Neuronal stem cell (in vitro differentiated cells): Measurements from ENCODE around the gene ATAD3B.
"Not testable (repeated sequence)": the region's sequence is repeated elsewhere in the genome, so short reads cannot be mapped to it uniquely, and the experiment has no call there.

Experiments used
- DNase-seq: peaks from one replicate; pipeline ENCODE4 v3.0.0-alpha.2; 2013; ENCODE audit warnings: low spot score
- H2AFZ ChIP-seq: one replicate; pipeline ENCODE4 v1.6.1; 2013; ENCODE audit warnings: mild to moderate bottlenecking, low read length, inconsistent platforms
- H2AK5ac ChIP-seq: 2 replicates; pipeline ENCODE4 v1.6.1; 2013; ENCODE audit warnings: low read depth, mild to moderate bottlenecking, inconsistent platforms, low read length, moderate library complexity, mixed read lengths
- H2BK120ac ChIP-seq: 2 replicates; pipeline ENCODE4 v1.6.1; 2013; ENCODE audit warnings: low read depth, mild to moderate bottlenecking, inconsistent platforms, low read length, moderate library complexity, mixed read lengths
- H2BK12ac ChIP-seq: one replicate; pipeline ENCODE4 v1.6.1; 2013; ENCODE audit warnings: low read length, inconsistent platforms
- H2BK15ac ChIP-seq: 2 replicates; pipeline ENCODE4 v1.6.1; 2013; ENCODE audit warnings: mild to moderate bottlenecking, low read length, inconsistent platforms, mixed read lengths
- H2BK5ac ChIP-seq: one replicate; pipeline ENCODE4 v1.6.1; 2013; ENCODE audit warnings: inconsistent platforms, mild to moderate bottlenecking, low read length, moderate library complexity
- H3K14ac ChIP-seq: one replicate; pipeline ENCODE4 v1.6.1; 2013; ENCODE audit warnings: low read length, inconsistent platforms
- H3K18ac ChIP-seq: 2 replicates; pipeline ENCODE4 v1.6.1; 2013; ENCODE audit warnings: low read length, inconsistent platforms
- H3K23ac ChIP-seq: 2 replicates; pipeline ENCODE4 v1.6.1; 2013; ENCODE audit warnings: low read depth, mild to moderate bottlenecking, mixed read lengths, low read length, inconsistent platforms; ENCODE audit not compliant: poor library complexity
- H3K27ac ChIP-seq: replicated peaks from 3 replicates; pipeline ENCODE4 v1.5.1; 2013; ENCODE audit warnings: low read length, inconsistent platforms
- H3K27me3 ChIP-seq, 3 experiments: 2 replicates each; pipeline ENCODE4 v1.6.1; 2013; ENCODE audit warnings: low read length in 3 of 3, mild to moderate bottlenecking in 2 of 3, inconsistent platforms in 1 of 3, low read depth in 1 of 3, mixed read lengths in 1 of 3, moderate library complexity in 1 of 3; ENCODE audit not compliant: control insufficient read depth in 3 of 3, insufficient read depth in 3 of 3
- H3K36me3 ChIP-seq, 2 donors: replicated peaks in 1 of 2; 2 replicates each; pipeline ENCODE4 v1.6.1; 2013; ENCODE audit warnings: low read length in 2 of 2; ENCODE audit not compliant: control insufficient read depth in 2 of 2, insufficient read depth in 2 of 2
- H3K4ac ChIP-seq: 2 replicates; pipeline ENCODE4 v1.6.1; 2013; ENCODE audit warnings: inconsistent platforms, mild to moderate bottlenecking, low read length, moderate library complexity
- H3K4me1 ChIP-seq, 2 donors: 1 replicate in 1 of 2; 2 replicates in 1 of 2; pipeline ENCODE4 v1.6.1; 2013; ENCODE audit warnings: low read length in 2 of 2, low read depth in 1 of 2; ENCODE audit not compliant: control insufficient read depth in 2 of 2, insufficient read depth in 1 of 2
- H3K4me2 ChIP-seq: one replicate; pipeline ENCODE4 v1.6.1; 2013; ENCODE audit warnings: mild to moderate bottlenecking, low read length, inconsistent platforms; ENCODE audit not compliant: insufficient read depth, poor library complexity, severe bottlenecking
- H3K4me3 ChIP-seq, 2 donors: 2 replicates each; pipeline ENCODE4 v1.5.1; 2013; ENCODE audit warnings: low read length in 2 of 2, mild to moderate bottlenecking in 2 of 2, inconsistent platforms in 1 of 2, moderate library complexity in 1 of 2
- H3K79me1 ChIP-seq: one replicate; pipeline ENCODE4 v1.6.1; 2013; ENCODE audit warnings: low read depth, mild to moderate bottlenecking, inconsistent platforms, low read length, moderate library complexity
- H3K9ac ChIP-seq: one replicate; pipeline ENCODE4 v1.6.1; 2013; ENCODE audit warnings: mild to moderate bottlenecking, low read depth, low read length, inconsistent platforms; ENCODE audit not compliant: poor library complexity
- H3K9me3 ChIP-seq, 2 donors: replicated peaks in 1 of 2; 2 replicates each; pipeline versions ENCODE3 to v1.6.1; 2013; ENCODE audit warnings: low read length in 2 of 2, mild to moderate bottlenecking in 2 of 2, inconsistent platforms in 1 of 2, low read depth in 1 of 2, mixed read lengths in 1 of 2, moderate library complexity in 1 of 2; ENCODE audit not compliant: control insufficient read depth in 2 of 2, insufficient read depth in 1 of 2
- H4K8ac ChIP-seq: one replicate; pipeline ENCODE4 v1.6.1; 2013; ENCODE audit warnings: low read depth, mild to moderate bottlenecking, inconsistent platforms, low read length, moderate library complexity
- H4K91ac ChIP-seq: one replicate; pipeline ENCODE4 v1.6.1; 2013; ENCODE audit warnings: low read length, low read depth, mild to moderate bottlenecking, inconsistent platforms; ENCODE audit not compliant: poor library complexity
- WGBS, 2 donors: extraction: QIAGEN DNeasy Blood & Tissue Kit; methylation state at CpG; one replicate each; pipeline ENCODE4 v1.1.7; 2013; ENCODE audit warnings: missing lambda C conversion rate in 2 of 2, mixed read lengths in 1 of 2; ENCODE audit not compliant: insufficient read length in 2 of 2, insufficient replicate concordance in 1 of 2; ENCODE audit errors: extremely low coverage in 2 of 2; 5-methylcytosine and 5-hydroxymethylcytosine counted together

ATAD3B gene

GRCh38 chr1:1459711-1460110 is 11.9 kb upstream of the ATAD3B start:
- H2BK120ac ChIP-seq, H3K4me1 ChIP-seq, H2AK5ac ChIP-seq, H3K23ac ChIP-seq, H3K4me2 ChIP-seq, H4K91ac ChIP-seq, H2BK15ac ChIP-seq, H2BK12ac ChIP-seq, H3K9ac ChIP-seq, H3K9me3 ChIP-seq, H3K79me1 ChIP-seq, H3K36me3 ChIP-seq, H3K18ac ChIP-seq, H3K14ac ChIP-seq, H4K8ac ChIP-seq, H3K27ac ChIP-seq, H3K4ac ChIP-seq, H3K27me3 ChIP-seq, H3K4me3 ChIP-seq, DNase-seq, H2AFZ ChIP-seq, H2BK5ac ChIP-seq: not testable (repeated sequence)
- no CpG with 5 or more reads among the region's 14 CpGs for WGBS, 2 donors

- Histone ChIP-seq H3K4me1 (no peaks in the 10 kb centered on the region), H3K27ac (no peak overlapping the region), H3K23ac (no peak overlapping the region), H3K4me2 (no peak overlapping the region), H2AK5ac (peak overlapping the region; percentile 56), H2BK5ac (no peak overlapping the region), H3K9me3 (no peaks in the 10 kb centered on the region), H4K91ac (no peak overlapping the region), H4K8ac (no peak overlapping the region), H3K9ac (peak overlapping the region; percentile 60), H3K4ac (no peak overlapping the region), H2BK120ac (no peak overlapping the region), H3K18ac (no peak overlapping the region), H3K27me3 (no peaks in the 10 kb centered on the region), H3K14ac (no peak overlapping the region), H2BK15ac (no peak overlapping the region), H3K36me3 (no peaks in the 10 kb centered on the region), H2AFZ (no peak overlapping the region), H3K4me3 (no peak overlapping the region), H3K79me1 (no peaks in the 10 kb centered on the region), H2BK12ac (no peak overlapping the region)
- no CpG with 5 or more reads among the region's 27 CpGs for WGBS, 2 donors
- no peak for DNase-seq
Measured at GRCh38 chr1:1460540-1461130, 10.9 kb upstream of the ATAD3B start.

GRCh38 chr1:1461721-1462317 is 9.7 kb upstream of the ATAD3B start:
- no peak overlapping the region for H2BK120ac ChIP-seq
- no peak overlapping the region for H3K4me2 ChIP-seq
- H2AFZ ChIP-seq: peak overlapping the region; percentile 19
- no CpG with 5 or more reads among the region's 18 CpGs for WGBS, 2 donors
- H3K4me1 ChIP-seq: no peaks in the 10 kb centered on the region
- peak overlapping the region; percentile 31 for H3K23ac ChIP-seq
- H2AK5ac ChIP-seq: peak overlapping the region; percentile 84
- H4K8ac ChIP-seq: no peak overlapping the region
- no peak overlapping the region for H4K91ac ChIP-seq
- H3K79me1 ChIP-seq: no peaks in the 10 kb centered on the region
- H2BK15ac ChIP-seq: no peak overlapping the region
- DNase-seq: no peak
- no peak overlapping the region for H3K14ac ChIP-seq
- no peak overlapping the region for H3K4ac ChIP-seq
- H3K27me3 ChIP-seq: no peaks in the 10 kb centered on the region
- H3K27ac ChIP-seq: no peak overlapping the region
- H3K9me3 ChIP-seq: no peaks in the 10 kb centered on the region
- peak overlapping the region; percentile 38 for H3K18ac ChIP-seq
- H3K9ac ChIP-seq: no peak overlapping the region
- no peak overlapping the region for H3K4me3 ChIP-seq
- no peaks in the 10 kb centered on the region for H3K36me3 ChIP-seq
- H2BK5ac ChIP-seq: no peak overlapping the region
- peak overlapping the region; percentile 6 for H2BK12ac ChIP-seq

GRCh38 chr1:1462318-1462966 is 9.1 kb upstream of the ATAD3B start:
- no peak overlapping the region for H3K27ac ChIP-seq
- no CpG with 5 or more reads among the region's 26 CpGs for WGBS, 2 donors
- H3K36me3 ChIP-seq: no peaks in the 10 kb centered on the region
- no peak for DNase-seq
- H3K79me1 ChIP-seq: no peaks in the 10 kb centered on the region
- H4K8ac ChIP-seq: peak overlapping the region; percentile 43
- H3K4ac ChIP-seq: no peak overlapping the region
- H2BK120ac ChIP-seq: no peak overlapping the region
- peak overlapping the region; percentile 31 for H3K23ac ChIP-seq
- H2BK12ac ChIP-seq: peak overlapping the region; percentile 41
- H3K4me1 ChIP-seq: no peaks in the 10 kb centered on the region
- no peak overlapping the region for H2BK5ac ChIP-seq
- peak overlapping the region; percentile 19 for H2AFZ ChIP-seq
- H3K27me3 ChIP-seq: no peaks in the 10 kb centered on the region
- H4K91ac ChIP-seq: no peak overlapping the region
- H3K9ac ChIP-seq: no peak overlapping the region
- peak overlapping the region; percentile 84 for H2AK5ac ChIP-seq
- H2BK15ac ChIP-seq: no peak overlapping the region
- no peaks in the 10 kb centered on the region for H3K9me3 ChIP-seq
- H3K14ac ChIP-seq: no peak overlapping the region
- H3K4me2 ChIP-seq: no peak overlapping the region
- H3K18ac ChIP-seq: peak overlapping the region; percentile 38
- H3K4me3 ChIP-seq: no peak overlapping the region
